NCI-H2029 (cell line): ENCODE results near the gene GNA12.

Source experiments
- DNase-seq: peaks from one replicate; lab custom pipeline; 2025; lab: John Stamatoyannopoulos, UW

The GNA12 gene

DNA sequence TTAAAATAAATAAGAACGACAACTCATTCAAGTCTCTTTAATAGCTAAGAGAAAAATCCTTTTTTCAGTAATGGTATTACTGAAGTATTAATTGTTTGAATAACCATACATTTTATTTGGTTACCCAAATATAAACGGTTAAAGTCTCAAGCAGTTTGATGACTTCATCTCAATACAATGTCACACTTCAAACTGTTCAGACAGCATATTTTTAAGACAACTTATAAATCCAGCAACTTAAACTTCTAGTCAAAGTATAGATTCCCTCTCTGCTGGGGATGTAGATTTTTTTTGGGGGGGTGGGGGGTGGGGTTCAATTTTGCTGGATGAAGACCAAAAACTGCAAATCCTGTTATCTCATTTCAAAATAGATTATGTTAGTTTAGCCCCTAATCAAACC is 42.0 kb downstream of the GNA12 start:
- no peak for DNase-seq

DNA sequence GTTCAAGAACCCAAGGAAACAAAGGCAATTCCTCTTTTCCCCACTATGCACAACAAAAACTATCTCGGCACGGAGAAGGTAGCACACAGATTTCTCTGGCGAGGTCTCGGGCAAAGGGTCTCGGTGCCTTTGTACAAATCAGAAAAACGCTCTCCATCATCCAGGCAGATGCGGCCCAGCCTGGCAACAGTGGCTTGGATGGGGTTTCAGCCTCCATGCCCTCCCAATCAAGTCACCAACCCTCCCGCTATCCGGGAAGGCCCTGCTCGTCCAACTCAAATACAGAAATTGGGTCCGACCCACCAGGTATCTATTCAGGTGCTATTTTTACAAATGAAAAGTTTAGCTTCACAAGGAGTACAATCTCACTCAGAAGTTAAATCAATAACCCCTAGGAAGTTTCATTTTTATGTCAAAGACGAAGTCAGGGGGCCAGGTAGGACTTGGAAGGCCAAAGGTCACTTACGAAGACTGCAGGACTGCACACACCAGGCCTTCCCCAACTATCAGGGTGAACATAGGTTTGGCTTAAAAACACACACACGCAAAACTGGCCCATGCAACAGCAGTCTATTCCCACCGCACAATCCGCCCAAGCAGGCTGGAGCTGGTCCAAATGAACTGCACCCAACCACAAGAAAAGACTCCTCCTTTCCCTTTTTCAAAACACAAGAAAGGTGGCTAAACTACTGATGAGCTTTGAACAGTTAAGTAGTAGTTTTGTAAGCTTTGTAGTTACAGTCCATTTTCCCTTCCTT is 43.0 kb downstream of the GNA12 start:
- no peak for DNase-seq

DNA sequence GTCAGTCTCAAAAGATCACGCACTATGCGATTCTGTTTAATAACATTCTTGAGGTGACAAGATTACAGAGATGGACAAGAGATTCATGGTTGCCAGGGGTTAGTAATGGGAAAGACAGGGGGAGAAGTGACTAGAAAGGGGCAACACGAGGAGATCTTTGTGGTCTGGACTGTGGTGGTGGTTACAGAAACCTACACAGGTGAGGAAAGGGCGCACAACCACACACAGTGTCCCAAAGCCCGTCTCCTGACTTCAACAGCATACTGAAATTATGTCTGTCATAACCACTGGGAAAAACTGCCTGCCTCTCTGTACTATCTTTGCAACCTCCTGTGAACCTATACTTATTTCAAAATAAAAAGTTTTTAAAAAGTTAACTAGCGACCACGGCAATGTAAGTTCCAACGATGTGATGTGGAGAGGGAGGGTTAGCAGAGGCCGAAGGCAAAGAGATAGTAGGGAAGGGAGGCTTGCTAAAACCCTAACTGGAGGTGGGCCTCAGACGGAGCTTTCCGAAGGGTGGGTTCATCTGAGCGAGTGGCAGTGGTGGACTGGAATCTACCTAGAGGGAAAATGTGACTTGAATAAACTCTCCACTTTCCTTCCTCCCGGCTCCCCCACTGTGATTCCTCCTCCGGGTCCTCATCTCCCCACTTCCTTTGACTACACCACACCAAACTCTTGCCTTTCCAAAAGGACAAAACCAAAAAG is 43.7 kb downstream of the GNA12 start:
- no peak for DNase-seq

DNA sequence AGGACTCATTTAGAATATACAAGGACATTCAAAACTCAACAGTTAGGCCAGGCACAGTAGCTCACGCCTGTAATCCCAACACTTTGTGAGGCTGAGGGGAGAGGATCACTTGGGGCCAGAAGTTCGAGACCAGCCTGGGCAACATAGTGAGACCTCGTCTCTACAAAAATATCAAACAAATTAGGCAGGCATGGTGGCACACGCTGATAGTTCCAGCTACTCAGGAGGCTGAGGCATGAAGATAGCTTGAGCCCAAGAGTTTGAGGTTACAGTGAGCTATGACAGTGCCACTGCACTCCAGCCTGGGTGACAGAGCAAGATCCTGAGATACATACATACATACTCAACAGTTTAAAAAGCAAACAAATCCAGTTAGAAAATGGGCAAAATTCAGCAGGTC is 44.9 kb downstream of the GNA12 start:
- DNase-seq: no peak

DNA sequence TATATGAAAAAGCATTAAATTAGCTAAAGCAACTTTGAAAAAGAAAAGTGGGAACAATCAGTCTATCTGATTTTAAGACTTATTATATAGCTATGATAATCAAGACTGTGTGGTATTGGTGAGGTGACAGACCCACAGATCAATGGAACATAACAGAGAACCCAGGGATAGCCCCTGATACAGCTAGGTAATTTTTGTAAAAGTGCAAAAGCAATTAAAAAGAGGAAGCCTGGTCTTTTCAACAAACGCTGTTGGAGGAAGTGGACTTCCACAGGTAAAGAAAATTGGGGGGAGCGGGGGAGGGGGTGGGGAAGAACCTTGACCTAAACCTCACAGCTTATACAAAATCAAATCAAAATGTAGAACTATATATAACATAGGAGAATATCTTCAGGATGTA is 45.4 kb downstream of the GNA12 start:
- DNase-seq: no peak

DNA sequence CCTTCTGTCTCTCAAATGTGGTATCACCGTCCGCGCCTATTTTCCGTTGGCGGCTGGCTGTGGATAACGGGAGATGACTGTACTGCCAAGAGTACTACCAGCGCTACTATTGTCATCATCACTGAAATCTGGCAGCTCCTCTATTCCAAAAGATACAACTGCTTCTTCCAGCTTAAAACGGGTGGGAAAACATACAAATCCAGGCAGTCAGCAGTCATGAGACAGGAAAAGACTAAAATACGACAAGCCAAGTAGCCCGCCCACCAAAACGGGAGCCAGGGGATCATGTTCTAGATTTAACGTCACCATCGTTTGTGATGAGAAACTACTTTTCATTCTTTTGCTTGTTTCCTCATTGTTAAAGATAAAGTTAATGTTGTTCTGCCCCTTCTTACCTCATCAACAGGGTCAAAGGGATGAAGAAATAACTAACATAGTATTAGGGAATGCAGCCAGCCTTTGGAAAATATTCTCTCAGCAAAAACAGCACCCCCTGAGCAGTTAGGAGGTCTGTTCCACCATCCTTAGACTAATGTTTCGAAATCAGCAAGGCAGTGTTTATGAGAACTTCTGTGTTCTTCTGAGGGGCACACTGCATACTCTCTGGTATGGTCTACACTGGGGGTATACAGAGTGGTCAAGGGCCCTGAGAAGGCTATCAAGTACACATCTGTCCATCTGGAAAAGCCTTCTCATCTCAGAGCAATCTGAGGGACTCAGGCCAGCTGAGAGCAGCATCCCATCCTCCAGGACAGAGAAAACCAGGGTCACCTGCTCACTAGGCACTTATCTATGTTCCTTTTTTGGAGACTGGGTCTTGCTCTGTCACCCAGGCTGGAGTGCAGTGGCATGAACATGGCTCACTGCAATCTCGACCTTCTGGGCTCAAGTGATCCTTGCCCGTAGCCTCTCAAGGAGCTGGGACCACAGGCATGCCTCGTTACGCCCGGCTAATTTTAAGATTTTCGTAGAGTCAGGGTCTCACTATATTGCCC is 47.5 kb downstream of the GNA12 start:
- DNase-seq: no peak

DNA sequence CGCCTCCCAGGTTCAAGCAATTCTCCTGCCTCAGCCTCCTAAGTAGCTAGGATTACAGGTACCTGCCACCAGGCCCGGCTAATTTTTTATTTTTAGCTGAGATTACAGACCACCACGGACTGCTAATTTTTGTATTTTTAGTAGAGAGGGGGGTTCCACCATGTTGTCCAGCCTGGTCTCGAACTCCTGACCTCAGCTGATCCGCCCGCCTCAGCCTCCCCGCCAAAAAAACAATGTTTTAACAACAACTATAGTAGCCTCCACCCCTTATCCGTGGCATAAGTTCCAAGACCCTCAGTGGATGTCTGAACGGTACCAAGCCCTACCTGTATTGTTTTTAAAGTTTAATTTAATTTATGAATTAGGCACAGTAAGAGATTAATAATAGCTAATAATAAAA is 48.2 kb downstream of the GNA12 start:
- no peak for DNase-seq

GRCh38 chr7:2794836-2795636 is 49.1 kb downstream of the GNA12 start:
- DNase-seq: no peak

DNA sequence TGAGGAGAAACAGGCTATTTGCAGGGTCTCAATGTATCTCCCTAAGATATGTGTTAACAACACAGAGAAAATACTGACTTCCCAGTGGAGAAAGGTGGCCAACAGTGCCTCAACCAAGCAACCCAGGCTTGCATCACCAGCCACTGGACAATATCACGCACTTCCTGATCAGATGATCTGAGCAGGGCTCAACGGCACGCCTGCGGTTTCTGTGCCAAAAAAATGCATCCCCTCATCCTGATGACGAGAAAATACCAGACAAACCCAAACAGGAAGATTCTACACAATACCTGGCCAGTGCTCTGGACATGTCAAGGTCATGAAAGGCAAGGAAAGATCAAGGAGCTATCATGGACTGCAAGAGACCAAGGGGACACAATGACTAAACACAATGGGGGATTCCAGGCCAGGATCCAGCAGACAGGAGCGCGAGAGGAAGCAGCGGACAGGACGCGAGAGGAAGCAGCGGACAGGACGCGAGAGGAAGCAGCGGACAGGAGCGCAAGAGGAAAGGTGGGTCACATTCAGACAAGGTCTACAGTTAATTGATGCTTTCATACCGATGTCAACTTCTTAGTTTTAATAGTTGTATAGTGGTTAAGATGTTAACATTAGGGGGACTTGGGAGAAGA is 51.1 kb downstream of the GNA12 start:
- DNase-seq: no peak

DNA sequence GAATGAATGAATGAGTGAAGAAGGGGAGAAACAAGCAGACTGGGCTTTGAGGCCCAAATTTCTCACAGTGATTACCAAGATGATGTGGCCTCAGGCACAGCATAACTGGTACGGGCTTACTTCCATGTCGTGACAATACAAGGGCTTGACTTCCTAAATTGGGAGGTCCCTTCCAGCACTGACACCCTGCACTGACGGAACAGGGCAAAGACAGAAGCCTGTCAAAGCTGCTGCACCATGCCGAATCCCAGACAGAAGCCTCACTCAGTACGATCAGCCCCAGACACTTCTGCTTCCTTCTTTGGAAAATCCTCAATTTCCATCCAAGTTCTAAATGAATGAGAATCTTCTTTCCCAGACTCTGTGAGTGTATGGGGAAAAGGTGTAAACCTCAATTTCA is 51.9 kb downstream of the GNA12 start:
- DNase-seq: no peak

DNA sequence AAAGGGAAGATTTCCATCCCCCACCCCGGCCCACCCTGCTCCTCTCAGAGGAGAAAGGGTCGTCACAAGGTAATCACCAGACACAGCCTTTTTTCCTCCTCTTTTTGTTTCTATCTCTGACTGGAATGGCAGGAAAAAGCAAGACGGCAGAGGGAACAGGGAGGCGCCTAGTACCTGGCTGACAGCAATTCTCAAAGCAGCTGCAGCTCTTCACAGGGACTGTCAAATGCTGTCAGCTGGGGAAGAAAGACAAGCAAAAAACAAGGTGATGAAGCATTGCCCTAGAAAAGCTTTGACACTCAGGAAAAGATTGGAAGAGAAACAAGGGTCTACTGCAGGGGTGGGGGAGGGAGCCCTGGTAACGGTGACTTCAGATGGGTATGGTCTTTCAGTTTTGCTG is 52.7 kb downstream of the GNA12 start:
- no peak for DNase-seq

DNA sequence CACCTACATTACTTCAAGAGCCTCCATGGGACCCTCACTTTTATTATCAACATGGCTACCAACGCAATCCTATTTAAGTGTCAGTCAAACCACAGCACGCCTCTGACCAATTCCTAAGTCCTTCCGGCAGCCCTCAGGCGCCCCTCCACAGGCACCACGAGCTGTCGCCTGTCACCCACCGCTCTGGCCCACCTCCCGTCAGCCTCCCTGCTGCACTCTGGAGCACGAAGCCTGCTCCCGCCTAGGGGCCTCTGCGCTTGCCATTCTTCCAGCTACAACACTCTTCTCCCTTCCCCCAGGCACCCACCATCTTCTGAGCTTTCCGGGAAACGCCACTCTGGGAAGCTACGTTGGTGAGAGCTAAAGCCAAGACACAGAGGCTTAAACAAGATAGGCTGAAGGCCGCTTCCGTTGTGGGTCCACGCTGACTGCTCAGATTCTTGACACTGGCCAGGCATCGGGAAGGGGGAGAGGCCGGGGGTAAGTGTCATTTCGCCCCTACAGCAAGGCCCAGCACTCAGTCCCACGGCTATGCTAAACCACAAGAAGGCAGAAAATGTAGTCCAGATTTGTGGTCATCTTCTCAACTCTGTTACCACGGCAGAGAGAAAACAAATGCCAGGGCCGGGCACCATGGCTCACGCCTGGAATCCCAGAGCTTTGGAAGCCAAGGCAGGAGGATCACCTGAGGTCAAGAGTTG is 56.7 kb downstream of the GNA12 start:
- DNase-seq: no peak

- DNase-seq: no peak
These were observed 57.4 kb downstream of the GNA12 start for GRCh38 chr7:2786607-2787116.

DNA sequence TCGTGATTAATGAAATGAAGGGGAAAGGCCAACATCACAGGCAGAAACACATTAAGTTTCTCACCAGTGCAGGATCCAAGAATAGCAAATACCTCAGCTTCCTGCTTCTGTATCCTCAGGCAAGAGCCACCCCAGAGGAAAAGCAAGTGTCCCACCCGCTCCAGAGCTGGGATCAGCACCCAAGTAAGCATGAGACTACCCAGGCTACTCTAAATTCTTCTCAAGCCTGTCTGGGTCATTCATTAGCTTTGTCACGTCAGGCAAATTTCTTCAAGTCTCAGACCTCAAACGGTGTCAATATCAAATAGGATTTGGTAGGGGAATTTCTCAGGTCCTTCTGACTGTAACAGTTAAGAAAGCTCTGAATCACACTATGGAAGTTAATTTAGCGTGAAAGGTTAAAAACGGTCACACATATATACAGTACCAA is 59.0 kb downstream of the GNA12 start:
- DNase-seq: no peak

GRCh38 chr7:2782565-2782964 is 61.5 kb downstream of the GNA12 start:
- DNase-seq: no peak

DNA sequence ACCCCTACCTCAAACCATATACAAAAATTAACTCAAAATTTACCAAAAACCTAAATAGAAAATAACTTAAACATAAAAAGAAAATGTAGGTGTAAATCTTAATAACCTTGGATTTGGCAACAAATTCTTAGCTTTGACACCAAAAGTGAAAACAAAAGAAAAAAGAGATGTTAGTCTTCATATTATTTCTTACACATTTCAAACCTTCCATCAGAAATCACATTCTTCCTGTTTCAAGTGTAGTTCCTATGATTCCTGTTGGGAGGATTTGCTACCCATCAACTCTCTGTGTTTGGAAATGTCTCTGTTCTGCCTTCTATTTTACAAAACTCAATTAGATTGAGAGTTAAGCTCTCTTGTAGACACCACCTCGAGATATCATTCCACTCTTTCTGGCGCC is 62.0 kb downstream of the GNA12 start:
- DNase-seq: no peak

DNA sequence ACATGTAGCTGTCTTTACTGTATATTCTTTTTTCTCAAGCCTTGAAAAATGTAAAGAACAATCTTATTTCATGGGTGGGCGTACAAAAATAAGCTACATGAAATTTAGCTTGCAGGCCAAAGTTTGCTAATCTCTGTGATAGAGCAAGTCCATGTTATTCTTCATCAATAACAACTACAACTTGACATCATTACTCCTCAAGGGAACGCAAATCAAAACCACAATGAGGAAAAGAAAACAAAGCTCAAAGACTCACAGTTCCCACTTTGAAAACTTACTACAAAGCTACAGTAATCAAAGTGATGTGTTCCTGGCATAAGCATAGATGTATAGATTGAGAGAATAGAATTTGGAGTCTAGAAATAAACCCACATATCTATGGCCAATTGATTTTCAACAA is 62.5 kb downstream of the GNA12 start:
- DNase-seq: no peak

- DNase-seq: no peak
These were observed 65.1 kb downstream of the GNA12 start for GRCh38 chr7:2779051-2779450.

DNA sequence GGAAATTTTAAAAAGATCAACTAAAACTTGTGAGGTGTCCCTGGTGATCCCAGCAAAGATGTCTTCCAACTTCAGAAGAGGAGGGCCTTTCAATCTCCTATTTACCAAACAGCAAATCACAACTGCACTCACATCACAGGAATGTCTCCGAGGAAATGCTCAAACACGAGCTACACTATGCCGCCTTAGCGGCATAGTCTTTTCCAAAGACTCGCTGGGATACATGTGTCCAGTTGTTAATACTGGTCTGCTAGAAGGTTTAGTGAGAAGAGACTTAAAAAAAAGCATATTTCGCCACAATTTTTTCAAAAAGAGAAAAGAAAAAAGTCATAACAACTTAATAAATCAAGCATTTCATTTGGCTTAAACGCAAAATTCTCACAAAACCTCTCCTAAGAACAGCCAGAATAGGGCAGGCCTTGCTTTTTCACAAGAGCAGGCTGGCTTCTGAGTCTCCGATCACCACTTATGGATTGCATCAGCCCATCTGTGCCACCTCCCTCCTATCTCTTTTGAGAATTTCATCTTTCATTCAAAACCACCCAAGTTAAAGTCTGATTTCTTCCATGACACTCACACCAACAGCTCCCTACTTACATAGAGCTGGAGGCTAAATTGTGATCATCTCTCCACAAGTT is 66.1 kb downstream of the GNA12 start:
- DNase-seq: no peak

DNA sequence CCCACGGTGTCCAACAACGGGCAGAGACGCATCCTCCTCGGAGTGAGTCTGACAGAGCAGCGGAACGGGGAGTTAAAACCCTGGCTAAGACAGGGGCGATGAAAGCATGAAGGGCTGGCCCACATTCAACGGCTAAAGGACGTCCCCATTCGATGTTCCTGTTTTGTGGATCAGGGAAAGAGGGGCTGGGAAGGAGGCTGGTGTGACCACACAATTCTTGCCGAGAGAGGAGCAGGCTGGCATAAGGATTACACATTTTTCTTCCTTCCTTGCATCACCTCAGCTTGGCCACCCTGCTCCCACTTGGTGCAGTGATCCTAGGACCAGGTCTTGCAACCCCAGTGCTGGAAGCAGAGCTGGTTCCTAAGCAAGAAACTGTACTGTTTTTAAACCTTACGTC is 67.7 kb downstream of the GNA12 start:
- no peak for DNase-seq
